ENCODE results near the gene CLDN2. TPM values are rescaled to one million over a fixed set of nuclear protein-coding genes. Genes with fewer than 3 reads are reported as not detected.

CLDN2 gene
- total RNA-seq, 1 experiment from 2014 or later, result not detected

DNA sequence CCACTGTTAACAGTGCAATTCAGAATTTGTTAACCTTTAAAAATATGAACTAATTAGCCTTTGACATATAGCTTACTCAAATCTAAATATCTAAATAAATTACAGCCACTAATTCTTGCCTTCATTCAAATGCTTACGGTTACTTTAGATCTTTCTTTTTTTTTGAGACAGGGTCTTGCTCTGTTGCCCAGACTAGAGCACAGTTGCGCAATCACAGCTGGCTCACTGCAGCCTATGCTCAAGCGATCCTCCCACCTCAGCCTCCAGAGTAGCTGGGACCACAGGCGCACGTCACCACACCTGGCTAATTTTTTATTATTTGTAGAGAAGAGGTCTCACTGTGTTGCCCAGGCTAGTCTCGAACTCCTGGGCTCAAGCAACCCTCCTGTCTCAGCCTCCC, 31.0 kb downstream of the CLDN2 start:
- CTCF ChIA-PET, result interaction anchor here (0.6 kb wide), 1 partner anchor 13 kb away, joined by 3 read pairs; no protein-coding TSS in a partner anchor

DNA sequence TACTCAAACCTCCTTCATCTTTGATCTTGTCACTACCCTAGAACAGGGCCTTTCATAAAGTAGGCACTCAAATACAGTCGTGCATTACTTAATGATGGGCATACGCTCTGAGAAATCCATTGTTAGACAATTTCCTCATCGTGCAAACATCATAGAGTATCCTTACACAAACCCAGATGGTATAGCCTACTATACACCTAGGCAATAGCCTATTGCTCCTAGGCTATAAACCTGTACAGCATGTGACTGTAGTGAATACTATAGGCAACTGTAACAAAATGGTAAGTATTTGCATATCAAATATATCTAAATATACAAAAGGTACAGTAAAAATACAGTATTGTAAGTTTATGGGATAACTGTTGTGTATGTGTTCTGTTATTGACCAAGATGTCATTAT, 31.9 kb downstream of the CLDN2 start:
- CTCF ChIA-PET, result no interaction called here
- no peak for TF ChIP-seq EZH2 (IDR thresholded peaks at IDR 0.05; ENCODE audit: borderline replicate concordance, low read depth, low read length, poor library complexity, severe bottlenecking)
- TF ChIP-seq, protein P1, sequence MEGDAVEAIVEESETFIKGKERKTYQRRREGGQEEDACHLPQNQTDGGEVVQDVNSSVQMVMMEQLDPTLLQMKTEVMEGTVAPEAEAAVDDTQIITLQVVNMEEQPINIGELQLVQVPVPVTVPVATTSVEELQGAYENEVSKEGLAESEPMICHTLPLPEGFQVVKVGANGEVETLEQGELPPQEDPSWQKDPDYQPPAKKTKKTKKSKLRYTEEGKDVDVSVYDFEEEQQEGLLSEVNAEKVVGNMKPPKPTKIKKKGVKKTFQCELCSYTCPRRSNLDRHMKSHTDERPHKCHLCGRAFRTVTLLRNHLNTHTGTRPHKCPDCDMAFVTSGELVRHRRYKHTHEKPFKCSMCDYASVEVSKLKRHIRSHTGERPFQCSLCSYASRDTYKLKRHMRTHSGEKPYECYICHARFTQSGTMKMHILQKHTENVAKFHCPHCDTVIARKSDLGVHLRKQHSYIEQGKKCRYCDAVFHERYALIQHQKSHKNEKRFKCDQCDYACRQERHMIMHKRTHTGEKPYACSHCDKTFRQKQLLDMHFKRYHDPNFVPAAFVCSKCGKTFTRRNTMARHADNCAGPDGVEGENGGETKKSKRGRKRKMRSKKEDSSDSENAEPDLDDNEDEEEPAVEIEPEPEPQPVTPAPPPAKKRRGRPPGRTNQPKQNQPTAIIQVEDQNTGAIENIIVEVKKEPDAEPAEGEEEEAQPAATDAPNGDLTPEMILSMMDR (conservative IDR thresholded peaks at IDR 0.05; ENCODE audit: low read depth, low read length), result no peak
- Histone ChIP-seq H3K9me3 (ENCODE audit: low read depth, low read length, poor library complexity, severe bottlenecking) (no peaks in the 10 kb centered on the region), H3K4me1 (ENCODE audit: insufficient read depth, low read length, poor library complexity, severe bottlenecking) (no peaks in the 10 kb centered on the region), H3K36me3 (ENCODE audit: insufficient read depth, low read length, poor library complexity, severe bottlenecking) (no peaks in the 10 kb centered on the region), H3K27ac (ENCODE audit: low read depth, low read length, poor library complexity, severe bottlenecking) (no peak overlapping the region), H3K27me3 (replicated peaks; ENCODE audit: insufficient read depth, low read depth, low read length, poor library complexity) (no peaks in the 10 kb centered on the region), H3K4me3 (ENCODE audit: low read depth, low read length, poor library complexity, severe bottlenecking) (no peak overlapping the region)
- BruUV-seq (replicated peaks), result no TSS peak
- intact Hi-C loops (cut with micrococcal nuclease; ENCODE audit: unreplicated experiment), result loop anchor here (2.0 kb wide), 1 partner anchor 57 kb away; no protein-coding TSS in a partner anchor
- DNase-seq (ENCODE audit: low spot score), result no peak
- POLR2A ChIA-PET (ENCODE audit: low non-redundant PET), result no interaction called here

More for the DNA sequence above, 31.0 kb downstream of the CLDN2 start:
- intact Hi-C loops (cut with micrococcal nuclease; ENCODE audit: unreplicated experiment), result no loop called here
- DNase-seq (ENCODE audit: low spot score), result no peak
- POLR2A ChIA-PET (ENCODE audit: low non-redundant PET), result no interaction called here
- no peak overlapping the region for H3K27ac ChIP-seq (ENCODE audit: low read depth, low read length, poor library complexity, severe bottlenecking)
- H3K4me3 ChIP-seq (ENCODE audit: low read depth, low read length, poor library complexity, severe bottlenecking), result no peak overlapping the region
- no TSS peak for BruUV-seq (replicated peaks)
- H3K27me3 ChIP-seq (replicated peaks; ENCODE audit: insufficient read depth, low read depth, low read length, poor library complexity), result no peaks in the 10 kb centered on the region
- no peaks in the 10 kb centered on the region for H3K9me3 ChIP-seq (ENCODE audit: low read depth, low read length, poor library complexity, severe bottlenecking)
- no peaks in the 10 kb centered on the region for H3K36me3 ChIP-seq (ENCODE audit: insufficient read depth, low read length, poor library complexity, severe bottlenecking)
- TF ChIP-seq, protein P1 (conservative IDR thresholded peaks at IDR 0.05; ENCODE audit: low read depth, low read length), result no peak
- TF ChIP-seq EZH2 (IDR thresholded peaks at IDR 0.05; ENCODE audit: borderline replicate concordance, low read depth, low read length, poor library complexity, severe bottlenecking), result no peak
- no peaks in the 10 kb centered on the region for H3K4me1 ChIP-seq (ENCODE audit: insufficient read depth, low read length, poor library complexity, severe bottlenecking)

DNA sequence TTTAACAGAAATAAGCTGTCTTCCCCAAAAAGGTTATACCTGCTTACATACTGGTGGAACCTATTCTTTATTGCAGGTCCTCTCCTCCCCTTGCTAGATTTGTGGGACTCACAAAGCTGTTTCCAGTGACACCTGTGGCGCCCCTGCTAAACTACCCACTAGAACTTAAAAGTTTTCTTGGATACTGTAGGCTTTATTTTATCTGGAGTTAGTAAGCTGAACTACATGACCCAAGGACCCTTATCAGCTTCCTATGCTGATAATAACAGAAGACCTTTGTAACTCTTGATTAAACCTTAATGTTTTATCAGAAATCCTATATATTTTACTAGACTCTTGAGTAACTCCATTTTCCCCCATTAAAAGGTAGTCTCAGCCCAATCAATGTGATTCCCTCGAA, 32.3 kb downstream of the CLDN2 start:
- H3K9me3 ChIP-seq (ENCODE audit: low read depth, low read length, poor library complexity, severe bottlenecking), result no peaks in the 10 kb centered on the region
- H3K27ac ChIP-seq (ENCODE audit: low read depth, low read length, poor library complexity, severe bottlenecking), result no peak overlapping the region
- intact Hi-C loops (cut with micrococcal nuclease; ENCODE audit: unreplicated experiment), result loop anchor here (2.0 kb wide), 1 partner anchor 58 kb away; no protein-coding TSS in a partner anchor
- DNase-seq (ENCODE audit: low spot score), result no peak
- no peak overlapping the region for H3K4me3 ChIP-seq (ENCODE audit: low read depth, low read length, poor library complexity, severe bottlenecking)
- H3K27me3 ChIP-seq (replicated peaks; ENCODE audit: insufficient read depth, low read depth, low read length, poor library complexity), result no peaks in the 10 kb centered on the region
- no peaks in the 10 kb centered on the region for H3K4me1 ChIP-seq (ENCODE audit: insufficient read depth, low read length, poor library complexity, severe bottlenecking)
- CTCF ChIA-PET, result no interaction called here
- no TSS peak for BruUV-seq (replicated peaks)
- H3K36me3 ChIP-seq (ENCODE audit: insufficient read depth, low read length, poor library complexity, severe bottlenecking), result no peaks in the 10 kb centered on the region
- POLR2A ChIA-PET (ENCODE audit: low non-redundant PET), result no interaction called here
- TF ChIP-seq, protein P1 (conservative IDR thresholded peaks at IDR 0.05; ENCODE audit: low read depth, low read length), result no peak
- TF ChIP-seq EZH2 (IDR thresholded peaks at IDR 0.05; ENCODE audit: borderline replicate concordance, low read depth, low read length, poor library complexity, severe bottlenecking), result no peak

All from A673 (cell line).